Breast epithelium (tissue), 4 donors: Measurements from ENCODE around the gene PGPEP1. TPM values are rescaled to one million over a fixed set of nuclear protein-coding genes. Genes with fewer than 3 reads are reported as not detected.
"Not testable (repeated sequence)": the region's sequence is repeated elsewhere in the genome, so short reads cannot be mapped to it uniquely, and the experiment has no call there.

Experiments used
- DNase-seq, 2 donors: peaks; one replicate each; pipeline ENCODE4 v3.0.0-alpha.2; 2019; ENCODE audit warnings: low spot score in 2 of 2
- H3K27ac ChIP-seq, 2 donors: fragments of 200-600 bp; sonication (generic) in 1 of 2; one replicate each; pipeline ENCODE4 v1.5.1; 2016 to 2019; ENCODE audit warnings: mild to moderate bottlenecking in 1 of 2
- H3K27me3 ChIP-seq, 2 donors: fragments of 200-600 bp; sonication (generic) in 1 of 2; one replicate each; pipeline versions ENCODE4 v1.5.1 to v1.6.0; 2017 to 2019; ENCODE audit warnings: control low read depth in 1 of 2, mild to moderate bottlenecking in 1 of 2
- H3K36me3 ChIP-seq: fragments of 200-600 bp; one replicate; pipeline ENCODE4 v1.5.1; 2019
- H3K4me1 ChIP-seq, 2 donors: fragments of 200-600 bp; sonication (generic); one replicate each; pipeline ENCODE4 v1.5.1; 2016 to 2019; ENCODE audit warnings: control low read depth in 1 of 2
- H3K4me3 ChIP-seq, 3 donors: fragments of 200-600 bp; sonication (generic); 1 replicate in 2 of 3; 2 replicates in 1 of 3; pipeline ENCODE4 v1.5.1; 2016 to 2019; ENCODE audit warnings: mild to moderate bottlenecking in 3 of 3, moderate library complexity in 2 of 3
- H3K9me3 ChIP-seq, 2 donors: fragments of 200-600 bp; sonication (generic) in 1 of 2; one replicate each; pipeline ENCODE4 v1.5.1; 2016 to 2019; ENCODE audit warnings: control low read depth in 1 of 2
- CTCF ChIP-seq, 3 donors: fragments of 450-650 bp; IDR thresholded peaks; one replicate each; pipeline ENCODE4 v1.5.1; 2016 to 2017; ENCODE audit warnings: antibody characterized with exemption in 3 of 3, mild to moderate bottlenecking in 3 of 3, moderate library complexity in 3 of 3
- POLR2A ChIP-seq: fragments of 450-650 bp; IDR thresholded peaks from one replicate; pipeline ENCODE4 v1.6.1; 2016; ENCODE audit warnings: antibody characterized with exemption, mild to moderate bottlenecking, moderate library complexity
- POLR2AphosphoS5 ChIP-seq, 3 donors: sonication (generic); formaldehyde crosslinking; IDR thresholded peaks; one replicate each; pipeline ENCODE4 v1.6.1; 2017; ENCODE audit warnings: antibody characterized with exemption in 3 of 3
- intact Hi-C: fragments of 100-400 bp; cut with DNase I; formaldehyde crosslinking; loops from one replicate; pipeline ENCODE4 v1.15.1; 2023; ENCODE audit warnings: low total_unique reads
- total RNA-seq, 3 donors: library from RNA; depleted of rRNA; stranded (reverse); fragments of >200 nt; gene quantifications; one replicate each; pipeline ENCODE4 v1.1.0, GENCODE V29; 2016

Gene PGPEP1
- total RNA-seq, 3 donors from 2014 or later = 22.5 to 29.2 (median 25.9) TPM

- peak in 1 of 2 donors; percentile 53 for DNase-seq
- TF ChIP-seq CTCF (IDR thresholded peaks at IDR 0.05) (peak in 1 of 3 donors; percentile 26), POLR2AphosphoS5 (IDR thresholded peaks at IDR 0.05) (no peak)
- Histone ChIP-seq H3K27me3 (no peaks in the 10 kb centered on the region), H3K27ac (no peak overlapping the region), H3K36me3 (no peaks in the 10 kb centered on the region), H3K4me3 (no peak overlapping the region), H3K4me1 (no peaks in the 10 kb centered on the region), H3K9me3 (no peaks in the 10 kb centered on the region)
- intact Hi-C loops = loop anchor here (2.0 kb wide), 1 partner anchor 65 kb away; no protein-coding TSS in a partner anchor
Measured at GRCh38 chr19:18346091-18346490, 5.7 kb downstream of the PGPEP1 start.

- intact Hi-C loops = no loop called here
- no peaks in the 10 kb centered on the region for H3K27me3 ChIP-seq
- no peaks in the 10 kb centered on the region for H3K36me3 ChIP-seq
- H3K4me3 ChIP-seq = no peak overlapping the region
- DNase-seq = no peak
- H3K4me1 ChIP-seq = no peaks in the 10 kb centered on the region
- H3K27ac ChIP-seq = no peak overlapping the region
- no peaks in the 10 kb centered on the region for H3K9me3 ChIP-seq
- no peak for TF ChIP-seq POLR2AphosphoS5 (IDR thresholded peaks at IDR 0.05)
- TF ChIP-seq POLR2A = no peak
- TF ChIP-seq CTCF (IDR thresholded peaks at IDR 0.05) = no peak
Measured at GRCh38 chr19:18348171-18348570, 7.8 kb downstream of the PGPEP1 start.

GRCh38 chr19:18348818-18349339 is 8.5 kb downstream of the PGPEP1 start:
- H3K4me1 ChIP-seq, intact Hi-C loops, H3K36me3 ChIP-seq, H3K27me3 ChIP-seq, DNase-seq, H3K9me3 ChIP-seq, H3K27ac ChIP-seq, H3K4me3 ChIP-seq: not testable (repeated sequence)

- H3K9me3 ChIP-seq = no peaks in the 10 kb centered on the region
- TF ChIP-seq CTCF (IDR thresholded peaks at IDR 0.05) = peak; percentile 30 to 76 (median 68)
- no peak for TF ChIP-seq POLR2A
- peak in 1 of 3 donors; percentile 30 for TF ChIP-seq POLR2AphosphoS5 (IDR thresholded peaks at IDR 0.05)
- H3K4me3 ChIP-seq = no peak overlapping the region
- no peaks in the 10 kb centered on the region for H3K4me1 ChIP-seq
- H3K27ac ChIP-seq = no peak overlapping the region
- H3K27me3 ChIP-seq = no peaks in the 10 kb centered on the region
- DNase-seq = peak in 1 of 2 donors; percentile 61
- intact Hi-C loops = no loop called here
- H3K36me3 ChIP-seq = no peaks in the 10 kb centered on the region
Measured at GRCh38 chr19:18349524-18350128, 9.2 kb downstream of the PGPEP1 start.

- Histone ChIP-seq H3K4me1 (no peaks in the 10 kb centered on the region), H3K9me3 (no peaks in the 10 kb centered on the region), H3K27ac (no peak overlapping the region), H3K36me3 (no peaks in the 10 kb centered on the region), H3K27me3 (no peaks in the 10 kb centered on the region), H3K4me3 (no peak overlapping the region)
- TF ChIP-seq POLR2A (no peak), POLR2AphosphoS5 (IDR thresholded peaks at IDR 0.05) (no peak), CTCF (IDR thresholded peaks at IDR 0.05) (no peak)
- no peak for DNase-seq
- intact Hi-C loops = no loop called here
Measured at GRCh38 chr19:18350490-18350889, 10.1 kb downstream of the PGPEP1 start.
